ENCODE measurements around the gene CIAO2A. TPM values are rescaled to one million over a fixed set of nuclear protein-coding genes. Genes with fewer than 3 reads are reported as not detected.

The CIAO2A gene
- total and polyA plus RNA-seq, 4 donors, result 124 to 404 (median 159) TPM

- Histone ChIP-seq H3K4me1 (ENCODE audit: control insufficient read depth in 4 of 4, insufficient read depth in 4 of 4, low read length in 3 of 4) (peaks cover 0 to 9% (median 2%) of the 10 kb centered on the region in 4 donors), H3K9me3 (ENCODE audit: control insufficient read depth in 4 of 4, low read length in 3 of 4) (no peaks in the 10 kb centered on the region), H3K9ac (ENCODE audit: low read depth in 1 of 2, low read length in 2 of 2) (no peak overlapping the region), H3K4me3 (ENCODE audit: low read depth in 1 of 3, low read length in 3 of 3) (no peak overlapping the region), H3K27me3 (ENCODE audit: control insufficient read depth in 4 of 4, insufficient read depth in 4 of 4, low read length in 3 of 4) (no peaks in the 10 kb centered on the region), H3K27ac (ENCODE audit: low read depth in 1 of 2, low read length in 2 of 2) (no peak overlapping the region), H3K36me3 (ENCODE audit: control insufficient read depth in 4 of 4, insufficient read depth in 3 of 4, low read depth in 1 of 4, low read length in 3 of 4) (no peaks in the 10 kb centered on the region)
- 73% methylated on average over 8 of the region's 8 CpGs for WGBS
- TF ChIP-seq YY1 (IDR thresholded peaks at IDR 0.05), result no peak
- no peak for TF ChIP-seq GABPA (IDR thresholded peaks at IDR 0.05 in 1 of 2, conservative IDR thresholded peaks at IDR 0.05 in 1 of 2)
- TF ChIP-seq EGR1 (IDR thresholded peaks at IDR 0.05; ENCODE audit: low read depth in 2 of 2), result no peak
- TF ChIP-seq HNF4A (conservative IDR thresholded peaks at IDR 0.05), result no peak
- TF ChIP-seq TAF1 (conservative IDR thresholded peaks at IDR 0.05), result no peak
- TF ChIP-seq HNF4G (IDR thresholded peaks at IDR 0.05), result no peak
- no peak for TF ChIP-seq FOXA2 (IDR thresholded peaks at IDR 0.05)
- no peak for TF ChIP-seq NR2F2 (IDR thresholded peaks at IDR 0.05)
- TF ChIP-seq ATF3 (IDR thresholded peaks at IDR 0.05), result no peak
- TF ChIP-seq CTCF (IDR thresholded peaks at IDR 0.05; ENCODE audit: low read depth, low read length, missing input control), result no peak
- TF ChIP-seq FOXA1 (IDR thresholded peaks at IDR 0.05), result no peak
- no peak for TF ChIP-seq MAX (IDR thresholded peaks at IDR 0.05)
- TF ChIP-seq RXRA (IDR thresholded peaks at IDR 0.05), result no peak
- DNase-seq (ENCODE audit: low spot score), result no peak
These were observed 64.5 kb downstream of the CIAO2A start for GRCh38 chr15:64029110-64029509.

- peaks cover 0 to 9% (median 2%) of the 10 kb centered on the region in 4 donors for H3K4me1 ChIP-seq (ENCODE audit: control insufficient read depth in 4 of 4, insufficient read depth in 4 of 4, low read length in 3 of 4)
- no peak for TF ChIP-seq ATF3 (IDR thresholded peaks at IDR 0.05)
- TF ChIP-seq MAX (IDR thresholded peaks at IDR 0.05), result no peak
- TF ChIP-seq REST (IDR thresholded peaks at IDR 0.05), result no peak
- TF ChIP-seq HNF4G (IDR thresholded peaks at IDR 0.05), result no peak
- no peak for TF ChIP-seq GABPA (IDR thresholded peaks at IDR 0.05 in 1 of 2, conservative IDR thresholded peaks at IDR 0.05 in 1 of 2)
- no peak for TF ChIP-seq EGR1 (IDR thresholded peaks at IDR 0.05; ENCODE audit: low read depth in 2 of 2)
- TF ChIP-seq FOXA2 (IDR thresholded peaks at IDR 0.05), result no peak
- TF ChIP-seq YY1 (IDR thresholded peaks at IDR 0.05), result no peak
- no peaks in the 10 kb centered on the region for H3K27me3 ChIP-seq (ENCODE audit: control insufficient read depth in 4 of 4, insufficient read depth in 4 of 4, low read length in 3 of 4)
- 89% methylated on average over 4 of the region's 4 CpGs for WGBS
- H3K9ac ChIP-seq (ENCODE audit: low read depth in 1 of 2, low read length in 2 of 2), result no peak overlapping the region
- H3K9me3 ChIP-seq (ENCODE audit: control insufficient read depth in 4 of 4, low read length in 3 of 4), result no peaks in the 10 kb centered on the region
- H3K4me3 ChIP-seq (ENCODE audit: low read depth in 1 of 3, low read length in 3 of 3), result no peak overlapping the region
- H3K36me3 ChIP-seq (ENCODE audit: control insufficient read depth in 4 of 4, insufficient read depth in 3 of 4, low read depth in 1 of 4, low read length in 3 of 4), result no peaks in the 10 kb centered on the region
- no peak for DNase-seq (ENCODE audit: low spot score)
- H3K27ac ChIP-seq (ENCODE audit: low read depth in 1 of 2, low read length in 2 of 2), result no peak overlapping the region
These were observed 67.0 kb downstream of the CIAO2A start for GRCh38 chr15:64026591-64026990.

Data from liver (tissue), 9 donors.